Muscle layer of colon (tissue), 2 donors: Measurements from ENCODE around the gene CLN3.

Experiments used
- H3K27ac ChIP-seq: one replicate; pipeline ENCODE4 v1.7.0; 2013; ENCODE audit warnings: low read depth, mild to moderate bottlenecking, low read length, moderate library complexity
- H3K27me3 ChIP-seq, 2 donors: one replicate each; pipeline ENCODE4 v1.7.0; 2013; ENCODE audit warnings: low read length in 2 of 2, mild to moderate bottlenecking in 2 of 2; ENCODE audit not compliant: insufficient read depth in 2 of 2, control insufficient read depth in 1 of 2
- H3K36me3 ChIP-seq: one replicate; pipeline ENCODE4 v1.7.0; 2013; ENCODE audit warnings: mild to moderate bottlenecking, low read length; ENCODE audit not compliant: insufficient read depth
- H3K4me1 ChIP-seq: one replicate; pipeline ENCODE4 v1.7.0; 2013; ENCODE audit warnings: mild to moderate bottlenecking, low read length; ENCODE audit not compliant: insufficient read depth
- H3K4me3 ChIP-seq, 2 donors: one replicate each; pipeline ENCODE4 v1.7.0; 2013; ENCODE audit warnings: low read length in 2 of 2, low read depth in 1 of 2, mild to moderate bottlenecking in 1 of 2, moderate library complexity in 1 of 2
- H3K9ac ChIP-seq: one replicate; pipeline ENCODE4 v1.7.0; 2013; ENCODE audit warnings: low read length
- H3K9me3 ChIP-seq: one replicate; pipeline ENCODE4 v1.7.0; 2013; ENCODE audit warnings: mild to moderate bottlenecking, low read length
- donor health status: abdominal sarcoma.
- donor health status: Adenocarcinoma of cecum.

Gene CLN3

DNA sequence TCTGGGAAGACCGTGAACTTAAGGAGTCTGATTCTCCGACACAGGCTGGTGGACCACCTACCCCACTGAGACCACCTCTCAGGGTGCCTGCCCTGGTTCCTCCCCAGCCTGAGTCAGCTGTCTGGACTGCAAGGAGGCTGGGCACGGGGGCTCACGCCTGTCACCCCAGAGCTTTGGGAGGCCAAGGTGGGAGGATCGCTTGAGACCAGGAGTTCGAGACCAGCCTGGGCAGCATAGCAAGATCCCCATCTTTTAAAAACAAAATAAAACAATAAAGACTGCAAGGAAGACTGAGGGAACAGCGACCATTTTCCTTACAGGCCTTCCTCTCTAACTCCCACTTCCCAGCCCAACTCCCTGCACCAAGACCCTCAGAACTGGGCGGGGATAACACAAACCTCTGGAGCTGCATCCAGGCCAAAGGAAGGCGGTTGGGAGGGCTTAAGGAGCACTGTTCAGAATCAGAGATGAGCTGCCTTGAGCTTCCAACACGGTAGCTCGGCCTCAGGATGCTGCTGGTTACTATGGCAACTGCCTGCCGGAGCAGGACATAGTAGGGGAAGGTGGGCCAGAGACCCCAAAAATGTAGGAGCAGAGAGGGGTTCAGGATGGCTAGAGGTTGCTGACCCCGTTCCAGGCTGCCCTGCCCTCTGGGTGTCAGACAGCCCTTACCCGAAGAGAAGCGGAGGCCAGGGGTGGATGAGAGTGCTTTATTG is 7.0 kb upstream of the CLN3 start:
- H3K36me3 ChIP-seq: no peaks in the 10 kb centered on the region
- no peak overlapping the region for H3K9ac ChIP-seq
- H3K4me1 ChIP-seq: no peaks in the 10 kb centered on the region
- H3K9me3 ChIP-seq: no peaks in the 10 kb centered on the region
- no peak overlapping the region for H3K4me3 ChIP-seq
- no peaks in the 10 kb centered on the region for H3K27me3 ChIP-seq
- no peak overlapping the region for H3K27ac ChIP-seq

DNA sequence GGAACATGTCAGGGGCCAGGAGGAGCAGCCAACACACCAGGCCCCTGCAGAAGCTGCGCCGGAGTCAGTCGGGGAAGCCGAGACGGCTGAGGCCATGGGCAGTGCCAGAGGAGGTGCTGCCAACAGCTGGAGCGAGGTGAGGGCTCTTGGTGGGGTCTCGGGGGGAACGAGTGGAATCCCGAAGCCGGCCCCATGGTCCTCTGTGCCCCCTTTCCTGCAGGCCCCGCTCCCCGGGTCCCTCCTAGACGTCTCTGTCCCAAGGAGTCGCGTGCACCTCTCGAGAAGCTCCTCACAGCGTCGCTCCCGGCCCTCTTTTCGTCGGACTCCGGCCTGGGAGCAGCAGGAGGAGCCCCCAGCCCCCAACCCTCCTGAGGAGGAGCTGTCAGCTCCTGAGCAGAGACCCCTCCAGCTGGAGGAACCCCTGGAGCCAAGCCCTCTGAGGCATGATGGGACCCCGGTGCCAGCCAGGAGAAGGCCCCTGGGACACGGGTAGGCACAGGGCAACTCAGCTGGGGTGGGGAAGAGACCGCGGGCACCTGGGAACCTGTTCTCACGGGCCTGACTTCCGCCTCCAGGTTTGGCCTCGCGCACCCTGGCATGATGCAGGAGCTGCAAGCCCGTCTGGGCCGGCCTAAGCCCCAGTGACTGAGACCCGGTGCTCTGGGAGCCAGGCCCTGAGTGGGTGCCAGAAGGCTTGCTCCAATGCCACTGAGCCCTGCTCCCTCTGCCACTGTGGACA is 6.2 kb upstream of the CLN3 start:
- Histone ChIP-seq H3K27me3 (no peaks in the 10 kb centered on the region), H3K27ac (no peak overlapping the region), H3K4me3 (no peak overlapping the region), H3K36me3 (no peaks in the 10 kb centered on the region), H3K9ac (no peak overlapping the region), H3K9me3 (no peaks in the 10 kb centered on the region), H3K4me1 (no peaks in the 10 kb centered on the region)

DNA sequence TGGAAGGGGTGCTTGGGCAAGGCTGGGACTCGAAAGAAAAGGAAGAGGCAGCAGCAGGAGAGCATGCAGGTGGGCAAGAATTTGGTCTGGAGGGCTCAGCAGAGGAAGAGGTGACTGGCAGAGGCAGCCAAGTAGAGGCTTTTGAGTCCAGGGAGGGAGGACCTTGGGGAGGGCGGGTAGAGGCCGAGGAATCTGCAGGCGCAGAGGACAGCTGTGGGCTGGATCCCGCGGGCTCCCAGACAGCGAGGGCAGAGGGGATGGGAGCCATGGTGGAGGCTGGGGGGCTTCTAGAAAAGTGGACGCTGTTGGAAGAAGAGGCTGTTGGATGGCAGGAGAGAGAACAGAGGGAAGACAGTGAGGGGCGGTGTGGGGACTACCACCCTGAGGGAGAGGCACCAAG is 5.5 kb upstream of the CLN3 start:
- no peak overlapping the region for H3K4me3 ChIP-seq
- H3K27ac ChIP-seq: no peak overlapping the region
- no peaks in the 10 kb centered on the region for H3K9me3 ChIP-seq
- no peak overlapping the region for H3K9ac ChIP-seq
- no peaks in the 10 kb centered on the region for H3K4me1 ChIP-seq
- H3K27me3 ChIP-seq: no peaks in the 10 kb centered on the region
- H3K36me3 ChIP-seq: no peaks in the 10 kb centered on the region

DNA sequence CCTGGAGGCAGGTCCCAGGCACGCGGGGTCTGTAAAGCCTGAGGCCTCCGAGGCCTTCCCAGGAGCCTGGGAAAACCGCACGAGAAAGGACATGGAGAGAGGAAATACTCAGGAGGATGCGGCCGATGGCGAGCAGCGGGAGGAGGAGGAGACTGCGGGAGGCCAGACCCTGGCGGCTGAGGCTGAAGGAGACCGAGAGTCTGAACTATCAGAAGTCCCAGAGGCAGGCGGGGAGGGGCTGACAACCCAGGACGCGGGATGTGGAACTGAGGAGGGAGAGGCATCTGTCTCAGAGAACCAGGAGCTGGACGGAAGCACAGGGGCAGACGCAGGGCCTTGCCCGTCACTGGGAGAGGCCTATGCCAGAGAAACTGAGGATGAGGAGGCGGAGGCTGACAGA is 5.0 kb upstream of the CLN3 start:
- Histone ChIP-seq H3K4me3 (no peak overlapping the region), H3K27me3 (no peaks in the 10 kb centered on the region), H3K9me3 (no peaks in the 10 kb centered on the region), H3K4me1 (no peaks in the 10 kb centered on the region), H3K36me3 (no peaks in the 10 kb centered on the region), H3K27ac (no peak overlapping the region), H3K9ac (no peak overlapping the region)

DNA sequence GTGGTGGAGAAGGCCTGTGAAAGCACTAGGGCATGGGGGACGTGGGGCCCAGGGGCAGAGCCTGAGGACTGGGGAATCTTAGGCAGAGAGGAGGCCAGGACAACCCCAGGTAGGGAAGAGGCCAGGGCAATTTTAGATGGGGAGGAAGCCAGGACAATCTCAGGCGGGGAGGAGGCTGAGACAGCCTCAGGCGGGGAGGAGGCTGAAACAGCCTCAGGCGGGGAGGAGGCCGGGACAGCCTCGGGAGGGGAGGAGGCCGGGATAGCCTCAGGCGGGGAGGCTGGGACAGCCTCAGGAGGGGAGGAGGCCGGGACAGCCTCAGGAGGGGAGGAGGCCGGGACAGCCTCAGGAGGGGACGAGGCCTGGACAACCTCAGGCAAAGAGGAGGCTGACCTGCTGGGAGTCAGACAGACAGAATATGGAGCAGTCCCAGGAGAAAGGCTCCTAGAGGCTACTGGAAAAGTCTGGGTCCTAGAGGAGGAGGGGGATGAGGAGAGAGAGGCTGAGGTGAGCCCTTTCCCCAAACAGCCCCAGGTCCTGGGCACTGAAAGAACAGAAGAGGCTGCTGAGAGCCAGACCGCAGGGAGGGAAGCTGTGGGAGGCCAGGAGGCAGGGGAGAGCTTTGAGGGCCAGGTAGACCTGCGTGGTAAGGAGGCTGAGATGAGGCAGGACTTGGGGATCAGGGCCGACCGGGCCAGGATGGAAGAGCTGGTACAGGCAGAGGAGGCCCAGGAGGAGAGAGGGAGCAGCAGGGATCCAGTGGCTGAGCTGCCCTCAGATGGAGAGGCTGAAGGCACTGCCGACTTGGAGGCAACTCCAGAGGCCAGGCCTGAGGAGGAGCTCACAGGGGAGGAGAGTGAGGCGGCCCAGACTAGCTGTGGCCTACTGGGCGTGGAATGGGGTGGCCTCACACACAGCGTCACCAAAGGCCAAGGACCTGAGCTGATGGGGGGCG is 4.2 kb upstream of the CLN3 start:
- H3K4me3 ChIP-seq: no peak overlapping the region

DNA sequence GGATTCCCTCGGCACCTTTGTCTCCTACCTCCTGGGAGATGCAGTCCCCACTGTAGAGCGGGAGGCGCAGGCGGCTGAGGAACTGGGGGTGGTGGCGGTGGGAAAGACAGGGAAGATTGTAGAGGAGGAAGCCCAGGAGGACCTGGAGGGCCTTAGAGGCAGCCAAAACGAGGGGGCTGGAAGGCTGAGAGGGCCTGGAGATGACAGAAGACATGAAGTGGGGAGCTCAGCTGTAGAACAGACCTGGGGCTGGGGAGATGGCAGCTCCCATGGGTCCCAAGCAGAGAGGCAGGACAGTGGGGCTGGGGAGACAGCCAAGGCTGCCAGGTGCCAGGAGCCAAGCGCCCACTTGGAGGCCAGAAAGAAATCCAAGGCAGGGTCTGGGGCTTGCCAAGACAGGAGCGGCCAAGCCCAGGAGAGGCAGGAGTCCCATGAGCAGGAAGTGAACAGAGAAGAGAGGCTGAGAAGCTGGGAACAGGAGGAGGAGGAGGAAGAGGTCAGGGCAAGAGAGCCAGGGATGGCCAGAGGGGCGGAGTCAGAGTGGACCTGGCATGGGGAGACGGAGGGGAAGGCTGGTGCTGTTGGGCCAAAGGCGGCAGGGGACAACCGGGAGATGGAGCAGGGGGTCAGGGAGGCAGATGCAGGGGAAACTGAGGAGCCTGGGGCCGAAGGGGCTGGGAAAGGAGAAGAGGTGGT is 3.4 kb upstream of the CLN3 start:
- no peak overlapping the region for H3K4me3 ChIP-seq
- H3K27me3 ChIP-seq: no peaks in the 10 kb centered on the region

More for the DNA sequence above, 4.2 kb upstream of the CLN3 start:
- Histone ChIP-seq H3K27ac (no peak overlapping the region), H3K9ac (no peak overlapping the region), H3K9me3 (no peaks in the 10 kb centered on the region), H3K27me3 (no peaks in the 10 kb centered on the region), H3K4me1 (no peaks in the 10 kb centered on the region), H3K36me3 (no peaks in the 10 kb centered on the region)

DNA sequence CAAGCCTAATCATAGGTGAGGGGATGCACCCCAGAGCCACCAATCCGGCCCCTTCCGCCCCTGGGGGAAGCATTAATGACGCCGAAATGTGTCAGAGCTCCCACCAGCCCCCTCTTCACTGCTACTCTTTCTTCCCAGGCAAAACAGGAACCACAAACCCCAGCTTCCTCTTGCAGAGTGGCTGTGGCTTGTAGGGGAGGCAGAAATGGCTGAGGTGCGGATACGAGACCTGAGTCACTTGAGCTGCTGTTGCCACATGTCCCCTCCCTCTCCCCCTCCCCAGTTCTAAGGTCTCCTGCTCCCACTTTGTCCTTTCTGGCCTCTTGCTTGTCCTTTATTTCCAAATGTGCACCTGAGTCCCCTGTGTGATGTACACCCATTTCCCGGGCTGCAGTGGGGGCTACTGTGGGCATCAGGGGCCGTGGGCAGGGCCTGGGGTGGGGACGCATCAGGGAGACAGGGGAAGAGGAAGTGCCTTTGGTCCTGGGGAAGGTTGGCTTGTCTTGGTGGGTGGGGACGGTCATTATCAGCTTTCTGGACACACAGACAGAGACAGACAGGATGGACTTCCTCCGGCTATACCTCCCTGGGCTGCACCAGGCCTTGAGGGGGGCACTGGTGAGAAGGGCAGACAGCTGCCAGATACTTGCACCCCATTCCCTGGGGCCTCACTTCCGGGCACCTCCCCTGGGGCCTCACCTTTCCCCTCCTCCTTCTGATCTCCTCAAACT is 2.4 kb upstream of the CLN3 start, which contains the start of gene APOBR:
TSS of gene APOBR (plus strand) at position 523 of the 731 bp plus-strand sequence. CDS start at position 562, 39 bp downstream.
- Histone ChIP-seq H3K36me3 (no peaks in the 10 kb centered on the region), H3K27me3 (no peaks in the 10 kb centered on the region), H3K27ac (peak within 1 kb of the TSS; percentile 19), H3K4me3 (no peak within 1 kb of the TSS), H3K9ac (no peak within 1 kb of the TSS), H3K4me1 (no peaks in the 10 kb centered on the region), H3K9me3 (no peaks in the 10 kb centered on the region)

More for the DNA sequence above, 3.4 kb upstream of the CLN3 start:
- Histone ChIP-seq H3K9ac (no peak overlapping the region), H3K27ac (no peak overlapping the region), H3K4me1 (no peaks in the 10 kb centered on the region), H3K36me3 (no peaks in the 10 kb centered on the region), H3K9me3 (no peaks in the 10 kb centered on the region)

DNA sequence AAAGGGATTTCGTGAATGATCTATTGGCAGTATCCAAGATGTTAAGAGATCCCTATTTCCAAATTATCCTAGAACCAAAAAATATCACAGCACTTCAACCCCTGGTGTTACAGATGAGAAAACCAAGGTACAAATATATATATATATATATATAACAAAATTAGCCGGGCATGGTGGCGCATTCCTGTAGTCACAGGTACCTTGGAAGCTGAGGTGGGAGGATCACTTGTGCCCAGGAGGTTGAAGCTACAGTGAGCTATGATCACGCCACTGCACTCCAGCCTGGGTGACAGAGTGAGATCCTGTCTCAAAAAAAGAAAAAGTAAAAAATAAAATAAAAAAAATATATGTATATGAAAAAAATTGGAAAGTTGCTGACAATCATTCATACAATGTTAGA is 637 bp upstream of the CLN3 start:
- Histone ChIP-seq H3K4me1 (no peaks in the 10 kb centered on the region), H3K9me3 (no peaks in the 10 kb centered on the region), H3K27ac (peak overlapping the region; percentile 88), H3K9ac (no peak overlapping the region), H3K36me3 (peaks cover 10% of the 10 kb centered on the region), H3K27me3 (no peaks in the 10 kb centered on the region), H3K4me3 (peak overlapping the region in 1 of 2 donors; percentile 100)

DNA sequence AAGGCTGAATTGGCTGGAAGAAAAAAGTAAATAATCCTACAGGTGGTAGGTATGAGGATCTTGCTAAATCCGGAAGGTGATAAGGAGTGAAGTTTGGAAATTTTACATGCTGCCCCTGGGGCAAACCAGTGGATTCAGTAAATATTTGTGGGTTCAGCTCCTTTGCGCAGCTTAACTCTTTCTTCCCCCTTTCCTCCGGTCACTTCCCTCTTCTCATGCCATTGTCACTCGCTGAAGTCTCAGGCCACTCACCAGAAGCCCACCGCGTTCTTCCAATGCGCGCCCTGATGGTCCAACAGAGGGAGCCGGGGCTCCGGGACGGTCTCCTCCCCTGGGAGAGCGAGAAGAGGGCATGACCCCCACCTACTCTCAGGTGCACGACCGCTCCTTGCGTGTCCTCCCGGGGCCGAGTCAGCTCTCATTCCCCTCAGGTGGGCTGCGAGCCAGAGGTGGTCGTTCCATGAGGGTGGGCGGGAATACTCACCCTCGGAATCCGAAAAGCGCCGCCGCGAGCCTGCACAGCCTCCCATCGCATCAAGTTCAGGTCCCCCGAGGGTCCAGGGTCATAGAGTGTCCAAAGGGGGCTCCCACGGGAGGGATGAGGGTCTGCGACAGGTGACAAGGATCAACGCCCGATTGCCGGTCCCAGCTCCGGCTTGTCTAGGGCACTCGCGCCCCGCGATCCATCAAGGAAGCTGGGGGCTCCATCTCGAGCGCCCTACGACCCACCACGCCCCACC is 474 bp downstream of the CLN3 start:
- H3K9ac ChIP-seq: peak overlapping the region; percentile 86
- peaks cover 19% of the 10 kb centered on the region for H3K36me3 ChIP-seq
- H3K9me3 ChIP-seq: no peaks in the 10 kb centered on the region
- peak overlapping the region; percentile 88 for H3K27ac ChIP-seq
- peak overlapping the region; percentile 90 to 100 for H3K4me3 ChIP-seq
- H3K4me1 ChIP-seq: no peaks in the 10 kb centered on the region
- H3K27me3 ChIP-seq: no peaks in the 10 kb centered on the region

DNA sequence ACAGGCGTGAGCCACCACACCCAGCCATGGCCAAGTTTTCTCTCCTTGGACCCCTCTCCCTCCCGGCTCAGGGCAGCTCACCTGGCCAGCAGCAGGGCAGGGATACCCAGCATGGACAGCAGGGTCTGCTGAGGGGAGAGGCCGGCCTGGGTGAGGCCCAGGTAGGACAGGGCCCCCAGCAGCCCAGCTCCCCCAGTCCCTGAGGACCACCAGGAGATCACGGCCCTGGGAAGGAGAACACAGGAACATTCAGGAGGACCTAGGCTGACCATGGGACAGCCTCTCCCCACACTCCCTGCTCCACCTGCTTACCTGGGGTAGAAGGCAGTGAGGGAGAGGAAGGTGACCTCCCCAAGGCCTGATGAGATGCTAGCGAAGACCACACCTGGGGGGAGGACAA is 5.6 kb downstream of the CLN3 start:
- H3K4me3 ChIP-seq: no peak overlapping the region
- H3K27me3 ChIP-seq: no peaks in the 10 kb centered on the region
- peaks cover 35% of the 10 kb centered on the region for H3K36me3 ChIP-seq
- H3K4me1 ChIP-seq: no peaks in the 10 kb centered on the region
- H3K9ac ChIP-seq: no peak overlapping the region
- H3K9me3 ChIP-seq: no peaks in the 10 kb centered on the region
- H3K27ac ChIP-seq: no peak overlapping the region
